H1 (cell line): ENCODE results near the gene PPP1CA. TPM values are rescaled to one million over a fixed set of nuclear protein-coding genes. Genes with fewer than 3 reads are reported as not detected.
A peak's percentile ranks its signal among the peaks of the same experiment; 100 is the strongest.

Source experiments
- CTCF ChIA-PET: fragments of 300-600 bp; sonication (Branson Sonifier 250); formaldehyde crosslinking; loops from one replicate; lab custom pipeline; 2021; ENCODE audit not compliant: partially characterized antibody; lab: Charles Lee
- POLR2A ChIA-PET: fragments of 300-600 bp; sonication (Branson Sonifier 250); formaldehyde crosslinking; loops from one replicate; lab custom pipeline; 2021; ENCODE audit warnings: inconsistent platforms; ENCODE audit not compliant: partially characterized antibody; lab: Charles Lee
- DNase-seq, 2 experiments: peaks; one replicate each; pipeline versions ENCODE4 v3.0.0 to v3.0.0-alpha.2; 2010 to 2022; ENCODE audit warnings: low spot score in 2 of 2, low read depth in 1 of 2, mixed read lengths in 1 of 2
- FAIRE-seq: peaks from 2 replicates; lab custom pipeline; 2011; peaks lifted over from hg19 to GRCh38; lab: Jason Lieb, UNC
- H2AFZ ChIP-seq: 2 replicates; pipeline ENCODE4 v1.8.1; 2012; ENCODE audit warnings: low read length, inconsistent platforms
- H2AK5ac ChIP-seq: 2 replicates; pipeline ENCODE4 v1.6.1; 2013; ENCODE audit warnings: low read depth, low read length
- H2BK120ac ChIP-seq: replicated peaks from 2 replicates; pipeline ENCODE3; 2013; ENCODE audit warnings: low read depth, low read length, inconsistent platforms
- H2BK12ac ChIP-seq: 2 replicates; pipeline ENCODE4 v1.6.1; 2013; ENCODE audit warnings: low read depth, low read length
- H2BK15ac ChIP-seq: 2 replicates; pipeline ENCODE4 v1.6.1; 2013; ENCODE audit warnings: low read length
- H2BK20ac ChIP-seq: 2 replicates; pipeline ENCODE4 v1.6.1; 2013; ENCODE audit warnings: low read length
- H2BK5ac ChIP-seq: 2 replicates; pipeline ENCODE4 v1.6.1; 2013; ENCODE audit warnings: low read depth, low read length
- H3K14ac ChIP-seq: 2 replicates; pipeline ENCODE4 v1.6.1; 2013; ENCODE audit warnings: inconsistent platforms; ENCODE audit not compliant: insufficient read length
- H3K18ac ChIP-seq: 2 replicates; pipeline ENCODE4 v1.6.1; 2013; ENCODE audit warnings: low read length; ENCODE audit errors: extremely low read depth
- H3K23ac ChIP-seq: 2 replicates; pipeline ENCODE4 v1.6.1; 2013; ENCODE audit warnings: inconsistent platforms; ENCODE audit not compliant: insufficient read length
- H3K23me2 ChIP-seq: 2 replicates; pipeline ENCODE4 v1.6.1; 2013; ENCODE audit warnings: low read depth, low read length
- H3K27ac ChIP-seq: 2 replicates; pipeline ENCODE4 v1.6.1; 2011; ENCODE audit warnings: low read depth, low read length, inconsistent platforms
- H3K27me3 ChIP-seq, 4 experiments: replicated peaks in 1 of 4; 1 replicate in 1 of 4; 2 replicates in 3 of 4; pipeline versions ENCODE4 v1.6.1 to v1.8.1; 2011 to 2013; ENCODE audit warnings: low read length in 3 of 4, mild to moderate bottlenecking in 3 of 4, inconsistent platforms in 2 of 4, mixed read lengths in 2 of 4, moderate library complexity in 1 of 4; ENCODE audit not compliant: control insufficient read depth in 3 of 4, insufficient read depth in 3 of 4; ENCODE audit errors: extremely low read depth in 1 of 4
- H3K36me3 ChIP-seq, 4 experiments: 2 replicates each; pipeline versions ENCODE4 v1.6.1 to v1.8.1; 2011 to 2013; ENCODE audit warnings: mild to moderate bottlenecking in 4 of 4, low read length in 3 of 4, moderate library complexity in 2 of 4, control low read depth in 1 of 4, inconsistent platforms in 1 of 4; ENCODE audit not compliant: insufficient read depth in 4 of 4, control insufficient read depth in 2 of 4
- H3K4ac ChIP-seq: replicated peaks from 2 replicates; pipeline ENCODE3; 2013; ENCODE audit warnings: low read length, low read depth, mixed read lengths, inconsistent platforms; ENCODE audit not compliant: insufficient read length
- H3K4me1 ChIP-seq, 4 experiments: replicated peaks in 1 of 4; 1 replicate in 1 of 4; 2 replicates in 3 of 4; pipeline versions ENCODE4 v1.6.1 to v1.8.1; 2011 to 2013; ENCODE audit warnings: low read length in 3 of 4, inconsistent platforms in 2 of 4, mixed read lengths in 1 of 4; ENCODE audit not compliant: insufficient read depth in 4 of 4, control insufficient read depth in 3 of 4
- H3K4me2 ChIP-seq, 2 experiments: 2 replicates each; pipeline versions ENCODE4 v1.6.1 to v1.8.1; 2011 to 2013; ENCODE audit warnings: low read depth in 2 of 2, low read length in 2 of 2, control low read depth in 1 of 2, inconsistent platforms in 1 of 2, mild to moderate bottlenecking in 1 of 2; ENCODE audit not compliant: insufficient read depth in 1 of 2
- H3K4me3 ChIP-seq, 4 experiments: fragments of 200-600, 300-600 bp in 1 of 4; sonication (generic), shearing (Covaris generic), sonication (Bioruptor Twin) in 1 of 4; 2 replicates each; pipeline versions ENCODE4 v1.5.1 to v1.8.1; 2011 to 2016; ENCODE audit warnings: low read length in 4 of 4, low read depth in 3 of 4, control low read depth in 2 of 4, inconsistent platforms in 2 of 4, mild to moderate bottlenecking in 2 of 4, mixed read lengths in 1 of 4, moderate library complexity in 1 of 4; ENCODE audit not compliant: insufficient read depth in 2 of 4; ENCODE audit errors: extremely low read depth in 1 of 4
- H3K56ac ChIP-seq: replicated peaks from 2 replicates; pipeline ENCODE3; 2013; ENCODE audit warnings: low read depth, mild to moderate bottlenecking, mixed read lengths, low read length, inconsistent platforms; ENCODE audit not compliant: insufficient read length
- H3K79me1 ChIP-seq: 2 replicates; pipeline ENCODE4 v1.6.1; 2013; ENCODE audit warnings: low read depth, low read length, control low read depth
- H3K79me2 ChIP-seq, 2 experiments: 2 replicates each; pipeline versions ENCODE4 v1.6.1 to v1.8.1; 2012 to 2013; ENCODE audit warnings: low read length in 2 of 2, mild to moderate bottlenecking in 2 of 2, inconsistent platforms in 1 of 2; ENCODE audit not compliant: insufficient read depth in 2 of 2, control insufficient read depth in 1 of 2
- H3K9ac ChIP-seq, 4 experiments: replicated peaks in 1 of 4; 1 replicate in 1 of 4; 2 replicates in 3 of 4; pipeline versions ENCODE4 v1.6.1 to v1.8.1; 2011 to 2013; ENCODE audit warnings: low read depth in 3 of 4, low read length in 3 of 4, control low read depth in 2 of 4, mild to moderate bottlenecking in 2 of 4, moderate library complexity in 2 of 4, inconsistent platforms in 1 of 4; ENCODE audit errors: extremely low read depth in 1 of 4
- H3K9me3 ChIP-seq, 2 experiments: 2 replicates each; pipeline versions ENCODE4 v1.6.1 to v1.8.1; 2012 to 2013; ENCODE audit warnings: mild to moderate bottlenecking in 2 of 2, moderate library complexity in 2 of 2, control low read depth in 1 of 2, inconsistent platforms in 1 of 2, low read depth in 1 of 2, low read length in 1 of 2, mixed read lengths in 1 of 2; ENCODE audit not compliant: insufficient read depth in 2 of 2
- H4K20me1 ChIP-seq, 2 experiments: replicated peaks in 1 of 2; 2 replicates each; pipeline versions ENCODE3 to v1.8.1; 2011 to 2013; ENCODE audit warnings: inconsistent platforms in 2 of 2, low read length in 2 of 2, mild to moderate bottlenecking in 1 of 2; ENCODE audit not compliant: insufficient read depth in 2 of 2, control insufficient read depth in 1 of 2
- H4K5ac ChIP-seq: 2 replicates; pipeline ENCODE4 v1.6.1; 2013; ENCODE audit warnings: low read length, low read depth, mixed read lengths, inconsistent platforms; ENCODE audit not compliant: insufficient read length
- H4K8ac ChIP-seq: 2 replicates; pipeline ENCODE4 v1.8.0; 2013; ENCODE audit warnings: mild to moderate bottlenecking, moderate library complexity, low read length, inconsistent platforms; ENCODE audit not compliant: insufficient read depth; ENCODE audit errors: extremely low read depth
- H4K91ac ChIP-seq: replicated peaks from 2 replicates; pipeline ENCODE3; 2013; ENCODE audit warnings: low read length, mixed read lengths, inconsistent platforms; ENCODE audit not compliant: insufficient read length
- CHD1 ChIP-seq: IDR thresholded peaks from 2 replicates; pipeline ENCODE4 v1.6.1; 2012; ENCODE audit warnings: low read depth, low read length, improper control_type of control experiment
- CREB1 ChIP-seq: IDR thresholded peaks from 2 replicates; pipeline ENCODE4 v1.6.1; 2012; ENCODE audit warnings: inconsistent platforms
- EZH2 ChIP-seq: fragments of 200-600 bp; sonication (generic); IDR thresholded peaks from 2 replicates; pipeline ENCODE4 v1.7.1; 2012; ENCODE audit warnings: low read depth, mild to moderate bottlenecking, moderate library complexity, low read length, inconsistent platforms; ENCODE audit not compliant: severe bottlenecking
- GTF2F1 ChIP-seq: IDR thresholded peaks from 2 replicates; pipeline ENCODE4 v1.6.1; 2012; ENCODE audit warnings: low read depth, low read length, improper control_type of control experiment, borderline replicate concordance
- HDAC6 ChIP-seq: IDR thresholded peaks from one replicate; pipeline ENCODE4 v1.7.1; 2012; ENCODE audit warnings: low read depth, mild to moderate bottlenecking, inconsistent platforms, low read length, moderate library complexity
- KDM1A ChIP-seq: fragments of 200-600, 300-600 bp; sonication (generic); IDR thresholded peaks from 2 replicates; pipeline ENCODE4 v1.7.1; 2016; ENCODE audit warnings: mild to moderate bottlenecking, low read length, borderline replicate concordance
- KDM5A ChIP-seq: fragments of 200-600 bp; IDR thresholded peaks from 2 replicates; pipeline ENCODE4 v1.7.1; 2012; ENCODE audit warnings: mild to moderate bottlenecking, low read length, inconsistent platforms, mixed read lengths
- PHF8 ChIP-seq: fragments of 200-600 bp; sonication (generic); conservative IDR thresholded peaks from 2 replicates; pipeline ENCODE4 v1.7.1; 2012; ENCODE audit warnings: low read depth, mild to moderate bottlenecking, inconsistent platforms, low read length, moderate library complexity
- POLR2AphosphoS5 ChIP-seq: IDR thresholded peaks from 2 replicates; pipeline ENCODE4 v1.6.1; 2011; ENCODE audit warnings: low read depth, low read length
- RNF2 ChIP-seq: fragments of 200-900, 300-1000 bp; sonication (generic); IDR thresholded peaks from 2 replicates; pipeline ENCODE4 v1.7.1; 2016; ENCODE audit warnings: borderline replicate concordance, low read depth, mild to moderate bottlenecking, antibody characterized with exemption, low read length; ENCODE audit not compliant: poor library complexity, severe bottlenecking; ENCODE audit errors: missing control alignments
- RXRA ChIP-seq: IDR thresholded peaks from 2 replicates; pipeline ENCODE4 v1.6.1; 2011; ENCODE audit warnings: low read depth, mild to moderate bottlenecking, low read length, moderate library complexity; ENCODE audit not compliant: insufficient read depth
- SIRT6 ChIP-seq: IDR thresholded peaks from one replicate; pipeline ENCODE4 v1.7.1; 2012; ENCODE audit warnings: low read length, inconsistent platforms
- SP1 ChIP-seq: IDR thresholded peaks from 2 replicates; pipeline ENCODE4 v1.6.1; 2011; ENCODE audit warnings: low read depth, low read length
- TAF1 ChIP-seq: IDR thresholded peaks from 2 replicates; pipeline ENCODE4 v1.6.1; 2011; ENCODE audit warnings: mild to moderate bottlenecking, low read depth, low read length
- TBP ChIP-seq: IDR thresholded peaks from 2 replicates; pipeline ENCODE4 v1.6.1; 2011; ENCODE audit warnings: low read depth, low read length, improper control_type of control experiment
- WGBS, 2 experiments: shearing (Covaris generic) in 1 of 2; methylation state at CpG; one replicate each; pipeline versions ENCODE4 v1.1.6 to v1.1.7; 2013 to 2015; ENCODE audit warnings: low lambda C conversion rate in 2 of 2, mixed read lengths in 2 of 2, inconsistent platforms in 1 of 2, low coverage in 1 of 2, missing lambda C conversion rate in 1 of 2; ENCODE audit not compliant: insufficient replicate concordance in 2 of 2, insufficient coverage in 1 of 2, insufficient read length in 1 of 2; ENCODE audit errors: extremely low coverage in 1 of 2, missing lambda C conversion rate in 1 of 2; 5-methylcytosine and 5-hydroxymethylcytosine counted together
- polyA plus RNA-seq, 7 experiments: library from polyadenylated mRNA; depleted of rRNA in 3 of 7; stranded (reverse) in 5 of 7; unstranded in 2 of 7; fragments of >200 nt in 5 of 7; fragments of 200-250 nt in 2 of 7; gene quantifications; 1 replicate in 5 of 7; 2 replicates in 1 of 7; 4 replicates in 1 of 7; pipeline versions ENCODE4 v1.2.1 to v1.2.3, GENCODE V29; 2011 to 2013; ENCODE audit warnings: missing spikeins in 2 of 7, mixed read lengths in 2 of 7
- total RNA-seq: library from RNA; stranded (reverse); fragmentation: NEBNext Ultra II Directional; extraction: Animal tissue kit (Norgen Biotek cat#: 25700); gene quantifications from 2 replicates; pipeline ENCODE4 v1.2.1, GENCODE V29; 2021

The PPP1CA gene
- total and polyA plus RNA-seq, 2 of the 8 experiments (the other 6 are each of a cell fraction or from before 2014, with no cell fraction given) = 198 to 359 TPM

GRCh38 chr11:67349457-67349856 lies 52.2 kb downstream of the PPP1CA start:
- Histone ChIP-seq H3K4me2 (no peak overlapping the region), H2BK15ac (no peak overlapping the region), H3K4me1 (peaks cover 0 to 13% (median 9%) of the 10 kb centered on the region in 4 experiments; a peak in 6 of 7 replicates), H4K8ac (no peak overlapping the region), H3K18ac (no peak overlapping the region), H4K5ac (no peak overlapping the region), H3K23ac (no peak overlapping the region), H3K4ac (no peak overlapping the region), H2AK5ac (no peak overlapping the region), H3K9ac (no peak overlapping the region), H3K4me3 (no peak overlapping the region), H3K36me3 (no peaks in the 10 kb centered on the region), H3K79me1 (peaks cover 2% of the 10 kb centered on the region; the same call in 1 of the 2 replicates), H3K27ac (no peak overlapping the region), H3K56ac (no peak overlapping the region), H2BK5ac (no peak overlapping the region; the same call in 1 of the 2 replicates), H3K14ac (no peak overlapping the region), H2BK120ac (no peak overlapping the region), H2BK12ac (0 out of 2 replicates have a peak overlapping the region, but pooled peaks have one; percentile 10), H4K91ac (no peak overlapping the region), H2BK20ac (no peak overlapping the region), H3K23me2 (peaks cover 8% of the 10 kb centered on the region; the same call in 1 of the 2 replicates), H3K27me3 (no peaks in the 10 kb centered on the region), H2AFZ (no peak overlapping the region), H3K79me2 (no peaks in the 10 kb centered on the region), H4K20me1 (peaks cover 0 to 3% of the 10 kb centered on the region in 2 experiments), H3K9me3 (no peaks in the 10 kb centered on the region)
- CTCF ChIA-PET = interaction anchor here (0.7 to 20.0 kb wide), 6 partner anchors 9 to 267 kb away, joined by 3 to 1305 read pairs (median 33); partner anchors contain the start of genes CLCF1 and RAD9A
- POLR2A ChIA-PET = interaction anchor here (0.6 to 1.3 kb wide), 2 partner anchors 67 to 237 kb away, joined by 3 read pairs; no protein-coding TSS in a partner anchor
- WGBS, 2 experiments = 85% methylated on average over 2 of the region's 2 CpGs; no CpG with 5 or more reads in 1 of the 2 experiments
- DNase-seq (no peak), FAIRE-seq (no peak)
- TF ChIP-seq TAF1 (no peak), TBP (no peak), RXRA (no peak), POLR2AphosphoS5 (no peak), EZH2 (no peak), HDAC6 (no peak), CREB1 (no peak), RNF2 (no peak), CHD1 (no peak), KDM1A (no peak), PHF8 (no peak), KDM5A (no peak), SP1 (no peak), GTF2F1 (no peak), SIRT6 (no peak)
